Endothelial cell (in vitro differentiated cells): ENCODE results near the gene GMDS. TPM values are rescaled to one million over a fixed set of nuclear protein-coding genes. Genes with fewer than 3 reads are reported as not detected.

Source experiments
- DNase-seq: peaks from one replicate; pipeline ENCODE4 v3.0.0; 2021; ENCODE audit warnings: low spot score
- H3K27ac Mint-ChIP-seq: one replicate; pipeline ENCODE4 v1.8.0; 2021; ENCODE audit warnings: mixed read lengths, inconsistent platforms; ENCODE audit not compliant: unreplicated experiment
- H3K27me3 Mint-ChIP-seq: one replicate; pipeline ENCODE4 v1.8.0; 2021; ENCODE audit warnings: mild to moderate bottlenecking, moderate library complexity, mixed read lengths, inconsistent platforms; ENCODE audit not compliant: unreplicated experiment
- H3K36me3 Mint-ChIP-seq: one replicate; pipeline ENCODE4 v1.8.0; 2021; ENCODE audit warnings: mild to moderate bottlenecking, low read depth, mixed read lengths, inconsistent platforms; ENCODE audit not compliant: unreplicated experiment
- H3K4me1 Mint-ChIP-seq: one replicate; pipeline ENCODE4 v1.8.0; 2021; ENCODE audit warnings: mild to moderate bottlenecking, mixed read lengths, inconsistent platforms; ENCODE audit not compliant: unreplicated experiment
- H3K4me3 Mint-ChIP-seq: one replicate; pipeline ENCODE4 v1.8.0; 2021; ENCODE audit warnings: mild to moderate bottlenecking, mixed read lengths, inconsistent platforms; ENCODE audit not compliant: unreplicated experiment
- H3K9me3 Mint-ChIP-seq: one replicate; pipeline ENCODE4 v1.8.0; 2021; ENCODE audit warnings: mixed read lengths, inconsistent platforms; ENCODE audit not compliant: unreplicated experiment
- total RNA-seq: library from RNA; stranded (reverse); fragmentation: NEBNext Ultra II Directional; extraction: Animal tissue kit (Norgen Biotek cat#: 25700); gene quantifications from one replicate; pipeline ENCODE4 v1.2.1, GENCODE V29; 2021; ENCODE audit not compliant: unreplicated experiment
- TF ChIP-seq, protein P1 (sequence below): fragments of 200-600 bp; sonication (generic); IDR thresholded peaks from one replicate; pipeline ENCODE4 v1.5.0; 2021; ENCODE audit warnings: antibody characterized with exemption; ENCODE audit not compliant: unreplicated experiment

The GMDS gene
- total RNA-seq, 1 donor from 2014 or later: 36.0 TPM

GRCh38 chr6:1739220-1739619, 506.2 kb downstream of the GMDS start:
- H3K36me3 Mint-ChIP-seq: no peaks in the 10 kb centered on the region
- TF ChIP-seq, protein P1, sequence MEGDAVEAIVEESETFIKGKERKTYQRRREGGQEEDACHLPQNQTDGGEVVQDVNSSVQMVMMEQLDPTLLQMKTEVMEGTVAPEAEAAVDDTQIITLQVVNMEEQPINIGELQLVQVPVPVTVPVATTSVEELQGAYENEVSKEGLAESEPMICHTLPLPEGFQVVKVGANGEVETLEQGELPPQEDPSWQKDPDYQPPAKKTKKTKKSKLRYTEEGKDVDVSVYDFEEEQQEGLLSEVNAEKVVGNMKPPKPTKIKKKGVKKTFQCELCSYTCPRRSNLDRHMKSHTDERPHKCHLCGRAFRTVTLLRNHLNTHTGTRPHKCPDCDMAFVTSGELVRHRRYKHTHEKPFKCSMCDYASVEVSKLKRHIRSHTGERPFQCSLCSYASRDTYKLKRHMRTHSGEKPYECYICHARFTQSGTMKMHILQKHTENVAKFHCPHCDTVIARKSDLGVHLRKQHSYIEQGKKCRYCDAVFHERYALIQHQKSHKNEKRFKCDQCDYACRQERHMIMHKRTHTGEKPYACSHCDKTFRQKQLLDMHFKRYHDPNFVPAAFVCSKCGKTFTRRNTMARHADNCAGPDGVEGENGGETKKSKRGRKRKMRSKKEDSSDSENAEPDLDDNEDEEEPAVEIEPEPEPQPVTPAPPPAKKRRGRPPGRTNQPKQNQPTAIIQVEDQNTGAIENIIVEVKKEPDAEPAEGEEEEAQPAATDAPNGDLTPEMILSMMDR: no peak
- H3K4me1 Mint-ChIP-seq: peaks cover 6% of the 10 kb centered on the region
- H3K9me3 Mint-ChIP-seq: no peaks in the 10 kb centered on the region
- H3K27ac Mint-ChIP-seq: no peak overlapping the region
- H3K4me3 Mint-ChIP-seq: no peak overlapping the region
- DNase-seq: no peak
- H3K27me3 Mint-ChIP-seq: peaks cover 2% of the 10 kb centered on the region

DNA sequence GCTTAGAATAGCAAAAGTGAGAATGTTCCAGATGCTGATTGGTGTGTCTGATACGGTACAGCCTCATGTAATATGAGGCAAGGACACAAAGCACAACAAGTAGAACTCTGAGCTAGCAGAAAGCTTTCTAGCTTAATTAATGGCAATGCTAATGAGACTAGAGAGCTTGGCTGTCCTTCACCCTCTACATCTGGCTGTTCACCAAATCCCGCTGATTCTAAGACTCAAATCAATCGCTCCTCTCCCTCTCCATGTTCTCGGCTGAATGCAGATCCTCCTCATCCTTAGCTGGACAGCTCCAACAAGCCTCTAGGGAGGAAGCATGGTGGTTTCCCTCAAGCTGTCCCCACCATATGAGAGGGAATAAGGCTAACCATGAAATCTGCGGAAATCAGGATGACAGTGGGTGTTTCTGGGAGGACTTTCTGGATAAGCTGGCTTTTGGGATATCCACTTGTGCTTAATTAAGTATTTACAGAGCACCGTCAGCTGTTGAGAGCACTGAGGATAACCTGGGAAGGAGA, 506.8 kb downstream of the GMDS start:
- DNase-seq: no peak
- Mint-ChIP-seq H3K9me3 (no peaks in the 10 kb centered on the region), H3K4me3 (no peak overlapping the region), H3K36me3 (no peaks in the 10 kb centered on the region), H3K4me1 (peaks cover 3% of the 10 kb centered on the region), H3K27me3 (no peaks in the 10 kb centered on the region), H3K27ac (no peak overlapping the region)
- TF ChIP-seq, protein P1: no peak

DNA sequence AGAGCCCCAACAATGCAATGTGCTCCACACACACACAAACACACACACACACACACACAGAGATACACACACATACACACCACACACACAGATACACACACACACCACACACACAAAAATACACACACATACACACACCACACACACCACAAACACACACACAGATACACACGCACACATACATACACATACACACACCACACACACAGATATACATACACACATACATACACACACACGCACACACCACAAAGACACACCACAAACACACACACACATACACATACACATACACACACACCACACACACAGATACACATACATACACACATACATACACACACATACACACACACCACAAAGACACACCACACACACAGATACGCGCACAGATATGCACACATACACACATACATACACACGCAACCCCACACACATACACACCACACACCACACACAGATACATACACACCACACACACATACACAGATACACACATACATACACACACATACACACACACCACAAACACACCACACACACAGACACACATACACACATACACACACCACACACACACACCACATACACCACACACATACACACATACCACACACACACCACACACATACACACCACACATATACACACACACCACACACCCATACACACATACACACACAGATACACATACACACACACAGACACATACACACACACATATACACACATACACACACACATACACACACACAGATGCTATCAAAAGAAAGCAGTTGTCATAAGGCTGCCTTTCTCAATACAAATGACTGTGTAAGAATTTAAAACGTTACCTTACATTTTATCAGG, 507.7 kb downstream of the GMDS start:
- Mint-ChIP-seq H3K27me3 (no peaks in the 10 kb centered on the region), H3K9me3 (no peaks in the 10 kb centered on the region), H3K4me1 (peaks cover 3% of the 10 kb centered on the region), H3K27ac (no peak overlapping the region), H3K4me3 (no peak overlapping the region), H3K36me3 (peaks cover 3% of the 10 kb centered on the region)
- no peak for DNase-seq
- TF ChIP-seq, protein P1: no peak

DNA sequence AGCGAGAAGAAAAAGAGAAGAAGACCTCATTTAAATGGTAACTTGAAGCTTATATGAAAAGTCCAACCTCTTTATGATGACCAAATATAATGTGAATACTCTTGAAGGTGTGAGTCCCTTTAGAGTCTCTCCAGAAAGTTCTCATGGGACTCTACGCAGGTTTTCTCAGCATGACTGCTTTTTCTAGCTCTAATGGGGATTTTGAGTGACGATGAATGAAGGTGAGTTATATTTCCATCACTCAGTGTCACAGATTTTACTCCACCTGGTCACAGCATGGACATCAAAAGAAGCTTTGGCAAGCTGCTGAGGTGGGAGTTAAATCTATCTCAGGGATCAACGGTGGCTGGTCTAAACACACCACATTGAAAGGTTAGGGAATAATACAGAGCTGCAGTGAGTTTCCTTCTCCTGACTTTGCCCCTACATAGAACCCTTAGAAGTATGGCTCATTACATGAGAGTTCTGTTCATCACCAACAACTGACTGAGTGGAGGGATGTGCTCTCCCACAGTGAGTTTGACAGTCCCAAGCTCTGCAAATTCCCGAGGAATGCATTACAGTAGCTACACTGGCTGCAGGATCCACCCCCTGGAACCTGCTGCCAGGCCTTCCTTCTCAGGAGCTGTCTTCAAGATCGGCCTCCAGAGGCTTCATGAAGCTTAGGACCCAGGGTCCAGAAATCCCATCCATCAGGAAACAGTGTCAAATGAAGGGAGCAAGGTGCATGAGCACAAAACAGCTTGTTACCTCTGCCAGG, 508.9 kb downstream of the GMDS start:
- Mint-ChIP-seq H3K4me3 (no peak overlapping the region), H3K36me3 (peaks cover 3% of the 10 kb centered on the region), H3K9me3 (no peaks in the 10 kb centered on the region), H3K27ac (no peak overlapping the region), H3K27me3 (peaks cover 1% of the 10 kb centered on the region), H3K4me1 (peaks cover 3% of the 10 kb centered on the region)
- no peak for DNase-seq
- TF ChIP-seq, protein P1: no peak
